HEK293T (cell line): ENCODE data around the gene IGSF9B.

Experiments
- CTCF ChIA-PET: fragments of 350-600 bp; formaldehyde crosslinking; extraction: SDS; loops from one replicate; lab custom pipeline; 2021; ENCODE audit warnings: antibody characterized with exemption, inconsistent platforms; lab: Yijun Ruan, JAX
- POLR2A ChIA-PET: fragments of 350-600 bp; formaldehyde crosslinking; extraction: SDS; loops from one replicate; lab custom pipeline; 2020; ENCODE audit warnings: antibody characterized with exemption, inconsistent platforms; lab: Yijun Ruan, JAX
- DNase-seq: peaks from one replicate; pipeline ENCODE4 v3.0.0; 2012; ENCODE audit warnings: mixed read lengths; ENCODE audit errors: extremely low spot score
- ARNT ChIP-seq: fragments of 450-650 bp; IDR thresholded peaks from 2 replicates; pipeline ENCODE4 v1.6.1; 2017; ENCODE audit warnings: mild to moderate bottlenecking
- BHLHE40 ChIP-seq: fragments of 450-650 bp; IDR thresholded peaks from 2 replicates; pipeline ENCODE4 v1.6.1; 2016; ENCODE audit warnings: mild to moderate bottlenecking, moderate library complexity, borderline replicate concordance
- CTBP1 ChIP-seq: fragments of 450-650 bp; IDR thresholded peaks from 2 replicates; pipeline ENCODE4 v1.6.1; 2016; ENCODE audit warnings: borderline replicate concordance
- ELF4 ChIP-seq: fragments of 450-650 bp; IDR thresholded peaks from 2 replicates; pipeline ENCODE4 v1.6.1; 2017; ENCODE audit warnings: antibody characterized with exemption
- FOXA1 ChIP-seq: fragments of 450-650 bp; IDR thresholded peaks from 2 replicates; pipeline ENCODE4 v1.6.1; 2016; ENCODE audit warnings: mild to moderate bottlenecking
- FOXK2 ChIP-seq: fragments of 450-650 bp; IDR thresholded peaks from 2 replicates; pipeline ENCODE4 v1.6.1; 2016; ENCODE audit warnings: mild to moderate bottlenecking
- FOXM1 ChIP-seq: fragments of 450-650 bp; IDR thresholded peaks from 2 replicates; pipeline ENCODE4 v1.6.1; 2017; ENCODE audit warnings: mild to moderate bottlenecking, borderline replicate concordance
- HDGF ChIP-seq: fragments of 450-650 bp; IDR thresholded peaks from 2 replicates; pipeline ENCODE4 v1.6.1; 2017; ENCODE audit warnings: antibody characterized with exemption, borderline replicate concordance
- L3MBTL2 ChIP-seq: fragments of 450-650 bp; conservative IDR thresholded peaks from 2 replicates; pipeline ENCODE4 v1.6.1; 2016; ENCODE audit warnings: mild to moderate bottlenecking
- LEF1 ChIP-seq: fragments of 450-650 bp; IDR thresholded peaks from 2 replicates; pipeline ENCODE4 v1.6.1; 2017; ENCODE audit warnings: mild to moderate bottlenecking, borderline replicate concordance
- NFRKB ChIP-seq: fragments of 450-650 bp; IDR thresholded peaks from 2 replicates; pipeline ENCODE4 v1.6.1; 2016; ENCODE audit warnings: mild to moderate bottlenecking, moderate library complexity
- PKNOX1 ChIP-seq: fragments of 450-650 bp; IDR thresholded peaks from 2 replicates; pipeline ENCODE4 v1.6.1; 2016
- SP1 ChIP-seq: fragments of 450-650 bp; IDR thresholded peaks from 2 replicates; pipeline ENCODE4 v1.6.1; 2017
- SUZ12 ChIP-seq: fragments of 450-650 bp; IDR thresholded peaks from 2 replicates; pipeline ENCODE4 v1.6.1; 2016; ENCODE audit warnings: mild to moderate bottlenecking
- TARDBP ChIP-seq: fragments of 450-650 bp; IDR thresholded peaks from 2 replicates; pipeline ENCODE4 v1.6.1; 2016
- ZNF384 ChIP-seq: fragments of 450-650 bp; IDR thresholded peaks from 2 replicates; pipeline ENCODE4 v1.6.1; 2016

Gene IGSF9B

GRCh38 chr11:133934599-133935550 is 21.9 kb downstream of the IGSF9B start:
- DNase-seq = no peak
- CTCF ChIA-PET = no interaction called here

GRCh38 chr11:133934096-133934495 is 22.7 kb downstream of the IGSF9B start:
- CTCF ChIA-PET = interaction anchor here (0.6 kb wide), 1 partner anchor 111 kb away, joined by 3 read pairs; no protein-coding TSS in a partner anchor
- POLR2A ChIA-PET = interaction anchor here (1.0 kb wide), 1 partner anchor 100 kb away, joined by 4 read pairs; no protein-coding TSS in a partner anchor
- no peak for TF ChIP-seq SUZ12
- no peak for TF ChIP-seq LEF1
- no peak for TF ChIP-seq ARNT
- no peak for TF ChIP-seq CTBP1
- no peak for TF ChIP-seq FOXK2
- TF ChIP-seq NFRKB = no peak
- no peak for TF ChIP-seq BHLHE40
- no peak for DNase-seq

More at GRCh38 chr11:133934599-133935550, 21.9 kb downstream of the IGSF9B start:
- TF ChIP-seq FOXM1 (no peak), ARNT (no peak), PKNOX1 (peak; percentile 91)
- POLR2A ChIA-PET = interaction anchor here (1.0 kb wide), 1 partner anchor 99 kb away, joined by 4 read pairs; no protein-coding TSS in a partner anchor

- ChIA-PET POLR2A (no interaction called here), CTCF (no interaction called here)
Observed at GRCh38 chr11:133931449-133932060, 25.2 kb downstream of the IGSF9B start.

GRCh38 chr11:133930767-133931448 is 25.9 kb downstream of the IGSF9B start:
- ChIA-PET CTCF (interaction anchor here (0.5 to 1.0 kb wide), 2 partner anchors 12 to 1155 kb away, joined by 3 read pairs; no protein-coding TSS in a partner anchor), POLR2A (no interaction called here)
- peak; percentile 74 for DNase-seq
- no peak for TF ChIP-seq PKNOX1
- TF ChIP-seq ZNF384 = no peak
- no peak for TF ChIP-seq ARNT
- TF ChIP-seq SP1 = no peak
- TF ChIP-seq SUZ12 = no peak
- no peak for TF ChIP-seq BHLHE40
- no peak for TF ChIP-seq L3MBTL2
- no peak for TF ChIP-seq FOXK2
- TF ChIP-seq CTBP1 = no peak
- no peak for TF ChIP-seq HDGF
- no peak for TF ChIP-seq ELF4
- no peak for TF ChIP-seq NFRKB
- TF ChIP-seq LEF1 = no peak

More at GRCh38 chr11:133931449-133932060, 25.2 kb downstream of the IGSF9B start:
- no peak for TF ChIP-seq FOXM1
- TF ChIP-seq TARDBP = no peak
- no peak for TF ChIP-seq LEF1
- no peak for TF ChIP-seq CTBP1
- TF ChIP-seq ARNT = no peak
- TF ChIP-seq ELF4 = no peak
- no peak for TF ChIP-seq SUZ12
- no peak for TF ChIP-seq HDGF
- TF ChIP-seq FOXK2 = no peak
- TF ChIP-seq PKNOX1 = no peak
- no peak for TF ChIP-seq ZNF384
- TF ChIP-seq FOXA1 = no peak
- no peak for TF ChIP-seq L3MBTL2
- TF ChIP-seq BHLHE40 = no peak
- no peak for DNase-seq

- DNase-seq = no peak
- TF ChIP-seq TARDBP = no peak
- TF ChIP-seq FOXA1 = no peak
- no peak for TF ChIP-seq SUZ12
- TF ChIP-seq BHLHE40 = no peak
- no peak for TF ChIP-seq FOXM1
- TF ChIP-seq PKNOX1 = no peak
- no peak for TF ChIP-seq ZNF384
- no peak for TF ChIP-seq L3MBTL2
- TF ChIP-seq ELF4 = no peak
- no peak for TF ChIP-seq FOXK2
- TF ChIP-seq NFRKB = no peak
- no peak for TF ChIP-seq ARNT
- no peak for TF ChIP-seq SP1
- TF ChIP-seq LEF1 = no peak
- no peak for TF ChIP-seq HDGF
- TF ChIP-seq CTBP1 = no peak
- ChIA-PET CTCF (interaction anchor here (0.5 to 1.0 kb wide), 2 partner anchors 13 to 1154 kb away, joined by 3 read pairs; no protein-coding TSS in a partner anchor), POLR2A (no interaction called here)
Observed at GRCh38 chr11:133930053-133930766, 26.6 kb downstream of the IGSF9B start.
